Bone marrow (tissue), 2 donors: ENCODE results near the gene NSMCE3.
A peak's percentile ranks its signal among the peaks of the same experiment; 100 is the strongest.
"Not testable (repeated sequence)": the region's sequence is repeated elsewhere in the genome, so short reads cannot be mapped to it uniquely, and the experiment has no call there.

ENCODE experiments used
- DNase-seq, 2 donors: peaks; one replicate each; lab custom pipeline; 2025; lab: John Stamatoyannopoulos, UW

The NSMCE3 gene

GRCh38 chr15:29270169-29270955 lies 740 bp upstream of the NSMCE3 start:
- DNase-seq = no peak

DNA sequence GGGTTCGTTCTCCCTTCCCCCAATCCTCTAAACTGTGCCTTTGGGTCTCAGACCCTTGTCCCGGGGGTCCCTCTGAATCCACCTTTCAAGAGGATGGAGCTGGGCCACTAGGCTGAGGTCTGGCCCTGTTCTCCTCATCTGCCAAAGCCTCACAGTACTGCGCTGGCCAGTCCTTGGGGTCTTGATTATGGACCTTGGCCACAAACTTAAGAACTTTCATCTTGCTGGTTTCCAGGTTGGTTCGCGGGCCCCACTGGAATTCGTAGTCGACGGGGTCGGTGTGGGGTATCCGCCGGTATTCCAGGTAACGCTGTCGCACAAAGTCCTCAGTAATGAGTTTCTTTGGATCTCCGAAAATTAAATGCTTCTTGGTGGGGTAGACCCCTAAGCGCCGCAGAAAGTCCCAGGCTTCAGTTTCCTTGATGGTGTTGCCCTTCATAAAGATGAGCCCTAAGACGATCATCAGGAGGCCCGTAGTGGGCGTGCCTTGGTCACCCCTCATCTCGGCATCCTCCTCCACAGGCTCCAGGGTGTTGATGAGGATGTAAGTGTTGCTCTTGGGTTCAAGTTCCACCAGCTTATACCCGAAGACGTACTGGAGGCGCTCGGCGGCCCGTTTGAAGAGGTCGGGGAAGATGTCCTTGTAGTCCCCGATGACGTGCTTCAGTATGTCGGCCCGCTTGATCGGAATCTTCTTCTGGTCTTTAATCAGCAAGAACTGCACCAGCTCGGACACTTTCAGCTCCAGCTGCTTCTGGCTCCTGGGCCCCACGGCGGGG lies 727 bp downstream of the NSMCE3 start:
- DNase-seq = peak in 1 of 2 donors; percentile 13

DNA sequence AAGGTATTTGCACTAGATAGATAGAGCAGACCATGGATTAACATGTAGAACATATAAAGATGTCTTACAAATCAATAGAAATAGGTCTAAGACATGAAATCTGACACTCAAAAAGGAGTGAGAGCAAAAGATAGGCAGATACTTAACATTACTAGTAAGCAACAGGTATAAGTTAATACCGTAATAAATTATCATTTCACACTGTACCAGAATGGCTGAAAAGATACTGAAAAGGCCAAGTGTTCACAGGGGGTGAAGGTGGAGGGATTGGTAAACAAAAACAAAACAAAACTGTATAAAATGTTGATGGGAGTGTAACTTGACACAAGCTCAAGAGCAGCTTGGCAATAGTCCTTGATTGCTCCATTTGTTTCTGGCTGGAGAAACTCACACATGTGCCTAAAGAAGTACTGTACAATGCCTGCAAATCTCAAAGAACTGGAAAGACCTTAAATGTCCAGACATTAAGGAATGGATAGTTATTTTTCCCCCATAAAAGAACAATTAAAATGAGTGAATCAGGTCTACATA lies 3.5 kb downstream of the NSMCE3 start:
- no peak for DNase-seq

- DNase-seq = no peak
These were observed 6.3 kb downstream of the NSMCE3 start for GRCh38 chr15:29263289-29263688.

DNA sequence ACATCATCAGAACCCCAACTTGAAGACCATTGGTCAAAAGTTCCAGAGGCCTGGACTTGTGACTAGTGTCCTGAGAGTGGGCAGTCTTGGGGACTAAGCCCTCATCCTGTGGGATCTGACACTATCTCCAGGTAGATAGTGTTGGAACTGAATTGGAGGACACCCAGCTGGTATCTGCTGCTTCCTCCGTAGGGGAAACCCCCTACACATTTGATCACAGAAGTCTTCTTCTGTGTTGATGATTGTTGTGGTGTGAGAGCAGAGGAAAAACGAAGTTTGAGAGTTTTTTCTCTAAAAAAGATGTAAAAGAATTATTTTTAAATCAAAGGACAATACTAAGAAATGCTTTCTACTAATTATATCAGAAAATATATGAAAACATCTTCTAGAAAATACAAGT lies 6.9 kb downstream of the NSMCE3 start:
- no peak for DNase-seq

- no peak for DNase-seq
These were observed 8.7 kb downstream of the NSMCE3 start for GRCh38 chr15:29260896-29261295.

- DNase-seq = no peak
These were observed 10.4 kb downstream of the NSMCE3 start for GRCh38 chr15:29259233-29259632.

GRCh38 chr15:29252234-29252633 lies 17.4 kb downstream of the NSMCE3 start:
- no peak for DNase-seq

- DNase-seq = no peak
These were observed 25.1 kb downstream of the NSMCE3 start for GRCh38 chr15:29244544-29244943.

DNA sequence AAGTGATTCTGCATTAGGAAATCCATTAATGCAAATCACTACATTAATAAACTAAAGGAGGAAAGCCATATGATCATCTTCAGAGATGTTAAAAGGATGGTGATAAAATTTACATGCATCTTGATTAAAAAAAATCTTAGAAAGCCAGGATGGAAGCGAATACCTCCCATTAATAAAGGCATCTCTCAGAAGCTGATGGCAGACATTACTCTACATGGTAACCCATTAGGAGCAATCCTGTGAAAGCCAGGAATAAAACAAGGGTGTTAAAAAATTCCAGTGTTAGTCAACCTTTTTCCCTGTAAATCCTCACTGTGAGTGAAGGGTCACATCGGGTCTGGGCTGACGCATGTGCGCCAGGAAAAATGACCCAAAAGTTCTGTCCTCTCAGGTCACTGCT lies 25.5 kb downstream of the NSMCE3 start:
- no peak for DNase-seq

- DNase-seq = no peak
These were observed 27.0 kb downstream of the NSMCE3 start for GRCh38 chr15:29242456-29243242.

DNA sequence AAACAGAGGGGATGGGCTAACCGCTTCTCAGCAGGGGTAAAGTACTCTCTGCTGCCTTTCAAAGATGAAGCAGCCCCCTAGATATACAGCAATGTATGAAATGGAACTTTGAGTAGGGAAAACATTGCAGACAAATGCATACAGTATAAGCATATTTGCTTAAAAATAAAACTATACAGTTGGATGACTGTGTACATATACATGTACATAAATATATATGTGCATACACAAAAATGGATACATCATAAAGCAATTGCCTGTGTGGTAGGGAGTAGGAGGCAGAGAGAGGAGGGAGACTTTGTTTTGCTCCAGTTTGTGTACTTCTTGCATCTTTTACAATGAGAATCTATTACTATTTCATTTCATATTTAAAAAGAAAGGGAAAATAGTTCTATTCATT lies 28.4 kb downstream of the NSMCE3 start:
- no peak for DNase-seq

GRCh38 chr15:29239395-29239794 lies 30.2 kb downstream of the NSMCE3 start:
- no peak for DNase-seq

GRCh38 chr15:29233566-29233965 lies 36.1 kb downstream of the NSMCE3 start:
- DNase-seq = no peak

- no peak for DNase-seq
These were observed 43.0 kb downstream of the NSMCE3 start for GRCh38 chr15:29226436-29227208.

DNA sequence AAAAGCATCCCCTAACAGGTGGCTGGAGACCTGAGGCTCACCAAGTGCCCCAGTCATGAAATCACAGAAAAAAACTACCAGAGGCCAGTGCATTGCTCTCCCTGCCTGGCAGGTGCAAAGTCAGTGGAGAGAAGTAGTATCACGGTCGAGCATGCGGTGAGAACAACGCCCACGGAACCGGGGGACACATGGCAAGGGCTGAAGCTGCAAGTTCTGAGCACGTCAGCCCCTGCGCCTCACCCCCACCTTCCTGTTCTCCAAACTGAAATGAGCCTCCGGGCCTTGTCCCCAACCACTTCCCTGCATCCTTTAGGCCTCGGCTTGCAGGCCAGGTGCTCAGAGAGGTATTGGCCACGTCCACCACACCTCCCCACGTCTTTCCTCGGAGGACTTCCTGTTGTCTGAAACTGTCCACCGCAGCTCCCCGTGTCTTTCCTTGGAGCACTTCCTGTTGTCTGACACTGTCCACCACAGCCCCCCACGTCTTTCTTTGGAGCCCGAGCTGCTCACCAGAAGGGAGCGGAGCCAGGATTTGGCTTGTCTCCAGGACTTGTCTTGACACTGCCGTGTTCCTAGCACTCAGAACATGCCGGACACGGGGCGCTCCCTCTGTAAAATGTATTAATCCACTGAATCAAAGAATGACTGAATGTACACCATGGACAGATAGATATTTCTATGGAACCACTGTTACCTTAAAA lies 43.9 kb downstream of the NSMCE3 start:
- no peak for DNase-seq

- not testable (repeated sequence) for DNase-seq
These were observed 44.6 kb downstream of the NSMCE3 start for GRCh38 chr15:29224987-29225363.

GRCh38 chr15:29224235-29224986 lies 45.2 kb downstream of the NSMCE3 start:
- DNase-seq = not testable (repeated sequence)

GRCh38 chr15:29223640-29224039 lies 46.0 kb downstream of the NSMCE3 start:
- DNase-seq = no peak
